Fibroblast of mammary gland (primary cell): Measurements from ENCODE around the gene NOS1AP.

Experiments
- DNase-seq: peaks from one replicate; pipeline ENCODE4 v3.0.0-alpha.2; 2010; ENCODE audit warnings: low read depth
- H3K4me3 ChIP-seq: 2 replicates; pipeline ENCODE4 v1.5.1; 2011; ENCODE audit warnings: low read depth, mild to moderate bottlenecking, low read length, moderate library complexity; ENCODE audit not compliant: control insufficient read depth
- TF ChIP-seq, protein P1 (sequence below): conservative IDR thresholded peaks from 2 replicates; pipeline ENCODE4 v1.5.1; 2011; ENCODE audit warnings: low read depth, low read length, inconsistent platforms; ENCODE audit not compliant: control insufficient read depth, insufficient read depth

Gene NOS1AP

DNA sequence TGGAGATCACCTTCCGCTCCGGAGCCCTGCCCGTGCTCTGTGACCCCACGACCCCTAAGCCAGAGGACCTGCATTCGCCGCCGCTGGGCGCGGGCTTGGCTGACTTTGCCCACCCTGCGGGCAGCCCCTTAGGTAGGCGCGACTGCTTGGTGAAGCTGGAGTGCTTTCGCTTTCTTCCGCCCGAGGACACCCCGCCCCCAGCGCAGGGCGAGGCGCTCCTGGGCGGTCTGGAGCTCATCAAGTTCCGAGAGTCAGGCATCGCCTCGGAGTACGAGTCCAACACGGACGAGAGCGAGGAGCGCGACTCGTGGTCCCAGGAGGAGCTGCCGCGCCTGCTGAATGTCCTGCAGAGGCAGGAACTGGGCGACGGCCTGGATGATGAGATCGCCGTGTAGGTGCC lies 297.6 kb downstream of the NOS1AP start:
- peak overlapping the region; percentile 53 for H3K4me3 ChIP-seq
- TF ChIP-seq, protein P1, sequence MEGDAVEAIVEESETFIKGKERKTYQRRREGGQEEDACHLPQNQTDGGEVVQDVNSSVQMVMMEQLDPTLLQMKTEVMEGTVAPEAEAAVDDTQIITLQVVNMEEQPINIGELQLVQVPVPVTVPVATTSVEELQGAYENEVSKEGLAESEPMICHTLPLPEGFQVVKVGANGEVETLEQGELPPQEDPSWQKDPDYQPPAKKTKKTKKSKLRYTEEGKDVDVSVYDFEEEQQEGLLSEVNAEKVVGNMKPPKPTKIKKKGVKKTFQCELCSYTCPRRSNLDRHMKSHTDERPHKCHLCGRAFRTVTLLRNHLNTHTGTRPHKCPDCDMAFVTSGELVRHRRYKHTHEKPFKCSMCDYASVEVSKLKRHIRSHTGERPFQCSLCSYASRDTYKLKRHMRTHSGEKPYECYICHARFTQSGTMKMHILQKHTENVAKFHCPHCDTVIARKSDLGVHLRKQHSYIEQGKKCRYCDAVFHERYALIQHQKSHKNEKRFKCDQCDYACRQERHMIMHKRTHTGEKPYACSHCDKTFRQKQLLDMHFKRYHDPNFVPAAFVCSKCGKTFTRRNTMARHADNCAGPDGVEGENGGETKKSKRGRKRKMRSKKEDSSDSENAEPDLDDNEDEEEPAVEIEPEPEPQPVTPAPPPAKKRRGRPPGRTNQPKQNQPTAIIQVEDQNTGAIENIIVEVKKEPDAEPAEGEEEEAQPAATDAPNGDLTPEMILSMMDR = no peak
- DNase-seq = no peak

DNA sequence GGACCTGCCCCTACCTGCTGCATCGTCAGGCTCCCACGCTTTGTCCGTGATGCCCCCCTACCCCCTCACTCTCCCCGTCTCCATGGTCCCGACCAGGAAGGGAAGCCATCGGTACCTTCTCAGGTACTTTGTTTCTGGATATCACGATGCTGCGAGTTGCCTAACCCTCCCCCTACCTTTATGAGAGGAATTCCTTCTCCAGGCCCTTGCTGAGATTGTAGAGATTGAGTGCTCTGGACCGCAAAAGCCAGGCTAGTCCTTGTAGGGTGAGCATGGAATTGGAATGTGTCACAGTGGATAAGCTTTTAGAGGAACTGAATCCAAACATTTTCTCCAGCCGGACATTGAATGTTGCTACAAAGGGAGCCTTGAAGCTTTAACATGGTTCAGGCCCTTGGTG lies 298.3 kb downstream of the NOS1AP start:
- H3K4me3 ChIP-seq = no peak overlapping the region
- no peak for DNase-seq
- TF ChIP-seq, protein P1 = no peak

DNA sequence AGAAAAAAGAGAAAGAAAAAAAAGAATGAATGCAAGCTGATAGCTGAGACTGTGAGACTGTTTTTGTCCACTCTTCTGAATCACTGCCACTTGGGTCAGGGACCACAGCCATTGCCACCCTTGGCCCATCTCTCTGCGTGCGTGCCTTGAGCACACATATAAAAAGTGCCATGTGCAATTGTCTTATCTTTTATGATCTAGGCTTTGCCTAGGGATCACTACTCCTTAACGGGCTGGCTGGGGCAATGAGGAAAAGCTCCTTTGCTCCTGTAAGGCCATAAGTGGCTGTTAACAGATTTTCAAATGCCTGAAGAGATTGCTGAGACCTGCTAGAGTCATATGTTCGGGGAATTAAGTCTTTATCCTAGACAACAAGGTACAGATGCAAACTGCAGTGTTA lies 299.0 kb downstream of the NOS1AP start:
- DNase-seq = no peak
- TF ChIP-seq, protein P1 = no peak
- no peak overlapping the region for H3K4me3 ChIP-seq

DNA sequence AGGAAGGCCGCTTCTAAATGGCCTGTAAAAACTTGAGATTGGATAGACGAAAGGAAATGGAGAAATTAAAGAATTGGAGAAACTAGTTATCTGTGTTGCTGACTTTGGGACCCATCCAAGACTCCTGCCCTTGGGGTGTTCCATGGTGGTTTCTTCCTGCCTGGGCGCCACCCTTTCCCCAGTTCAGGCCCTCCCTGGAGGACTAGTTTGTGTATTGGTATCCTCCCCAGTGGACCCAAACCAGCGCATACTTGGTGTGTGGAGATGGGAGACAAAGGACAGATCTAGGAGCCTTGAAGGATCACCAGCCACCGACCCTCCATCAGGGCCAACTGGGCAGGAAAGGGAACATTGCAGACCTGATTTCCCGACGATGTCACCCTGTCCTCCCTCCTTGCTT lies 300.1 kb downstream of the NOS1AP start:
- no peak for DNase-seq
- TF ChIP-seq, protein P1 = no peak
- H3K4me3 ChIP-seq = no peak overlapping the region

DNA sequence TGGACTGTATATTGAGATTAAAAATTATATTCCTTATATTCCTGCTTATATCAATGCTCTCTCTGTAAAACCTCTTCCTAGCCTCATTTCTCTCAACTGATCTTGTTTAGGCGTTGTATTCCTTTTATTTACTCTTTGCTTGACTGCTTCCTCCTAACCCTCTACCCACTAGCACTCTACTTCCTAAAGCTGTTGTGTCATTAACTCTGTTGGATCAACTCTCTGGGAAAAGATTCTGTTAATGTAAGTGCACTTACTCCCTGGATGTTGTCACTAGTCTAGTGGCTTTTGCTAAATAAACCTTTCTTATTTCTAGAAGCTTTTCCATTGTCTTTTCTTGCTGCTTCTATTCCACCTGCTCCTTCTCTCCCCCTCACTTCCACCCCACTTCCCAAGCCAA lies 300.7 kb downstream of the NOS1AP start:
- no peak for DNase-seq
- no peak overlapping the region for H3K4me3 ChIP-seq
- TF ChIP-seq, protein P1 = no peak

DNA sequence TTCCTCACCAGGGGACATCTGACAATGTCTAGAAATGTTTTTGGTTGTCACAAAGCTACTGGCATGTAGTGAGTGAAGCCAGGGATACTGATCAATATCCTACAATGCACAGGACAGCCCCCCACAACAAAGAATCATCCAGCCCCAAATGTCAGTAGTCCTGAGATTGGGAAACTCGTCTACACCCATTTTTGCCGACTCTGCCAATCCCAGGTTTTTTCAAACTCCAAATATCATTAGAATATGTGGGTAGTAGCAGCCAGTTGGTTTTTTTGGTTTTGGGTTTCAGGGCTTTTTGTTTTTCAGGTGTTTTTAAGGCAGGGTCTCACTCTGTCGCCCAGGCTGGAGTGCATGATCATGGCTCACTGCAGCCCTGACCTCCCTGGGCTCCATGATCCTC lies 301.2 kb downstream of the NOS1AP start:
- DNase-seq = no peak
- TF ChIP-seq, protein P1 = no peak
- H3K4me3 ChIP-seq = no peak overlapping the region

DNA sequence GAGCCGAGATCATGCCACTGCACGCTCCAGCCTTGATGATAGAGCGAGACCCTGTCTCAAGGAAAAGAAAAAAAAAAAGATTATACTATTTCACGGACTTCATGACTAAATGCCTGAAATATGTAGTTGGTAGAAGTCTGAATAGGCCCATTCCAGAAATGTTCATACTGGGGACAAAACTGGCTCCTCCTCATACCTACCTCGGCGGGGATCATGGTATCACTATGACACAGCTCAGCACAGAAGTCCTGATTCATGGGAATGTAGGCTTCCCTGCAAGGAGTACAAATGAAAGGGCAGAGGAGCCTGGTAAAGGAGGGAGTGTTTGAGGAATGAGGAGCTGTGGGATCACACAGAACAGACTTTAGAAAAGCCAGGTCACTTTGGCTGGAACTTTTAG lies 302.1 kb downstream of the NOS1AP start:
- no peak for DNase-seq
- TF ChIP-seq, protein P1 = no peak
- H3K4me3 ChIP-seq = no peak overlapping the region
